HuH-7 (cell line): Measurements from ENCODE around the gene CFAP74.

Source experiments
- DNase-seq: peaks from one replicate; pipeline ENCODE4 v3.0.0; 2011; ENCODE audit warnings: low spot score

CFAP74 gene

DNA sequence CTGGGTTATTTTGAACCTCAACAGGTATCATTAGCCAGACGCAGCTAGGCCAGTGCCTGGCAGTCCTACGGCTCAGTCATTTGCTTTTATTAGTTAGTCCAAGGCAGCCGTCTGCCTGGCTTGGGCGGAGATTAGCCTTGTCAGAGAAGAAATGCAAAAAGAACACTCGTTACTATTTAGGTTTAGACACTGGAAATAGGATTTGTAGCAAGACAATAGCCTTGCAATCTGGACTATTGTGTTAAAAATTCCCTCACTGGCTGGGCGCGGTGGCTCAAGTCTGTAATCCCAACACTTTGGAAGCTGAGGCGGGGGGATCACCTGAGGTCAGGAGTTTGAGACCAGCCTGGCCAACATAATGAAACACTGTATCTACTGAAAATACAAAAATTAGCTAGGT lies 35.7 kb upstream of the CFAP74 start:
- DNase-seq: no peak

DNA sequence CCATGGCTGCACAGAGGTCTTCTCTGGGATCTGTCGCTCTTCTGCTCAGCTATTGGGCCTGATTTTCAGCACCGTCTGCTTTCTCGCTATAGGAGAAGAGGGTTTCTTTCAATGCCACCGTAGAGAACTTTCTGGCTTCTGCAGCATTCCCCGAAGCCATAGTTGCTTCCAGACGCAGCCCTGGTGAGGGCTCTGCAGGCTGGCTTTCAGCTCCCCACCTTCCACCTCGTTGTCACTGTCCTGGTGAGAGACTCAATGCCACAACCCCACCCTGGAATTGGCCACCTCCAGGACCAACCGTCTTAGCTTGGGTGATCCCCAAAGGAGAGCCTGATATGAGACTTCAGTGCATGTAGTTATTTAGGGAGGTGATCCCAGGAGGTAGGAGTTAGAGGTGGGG lies 34.6 kb upstream of the CFAP74 start:
- DNase-seq: no peak

DNA sequence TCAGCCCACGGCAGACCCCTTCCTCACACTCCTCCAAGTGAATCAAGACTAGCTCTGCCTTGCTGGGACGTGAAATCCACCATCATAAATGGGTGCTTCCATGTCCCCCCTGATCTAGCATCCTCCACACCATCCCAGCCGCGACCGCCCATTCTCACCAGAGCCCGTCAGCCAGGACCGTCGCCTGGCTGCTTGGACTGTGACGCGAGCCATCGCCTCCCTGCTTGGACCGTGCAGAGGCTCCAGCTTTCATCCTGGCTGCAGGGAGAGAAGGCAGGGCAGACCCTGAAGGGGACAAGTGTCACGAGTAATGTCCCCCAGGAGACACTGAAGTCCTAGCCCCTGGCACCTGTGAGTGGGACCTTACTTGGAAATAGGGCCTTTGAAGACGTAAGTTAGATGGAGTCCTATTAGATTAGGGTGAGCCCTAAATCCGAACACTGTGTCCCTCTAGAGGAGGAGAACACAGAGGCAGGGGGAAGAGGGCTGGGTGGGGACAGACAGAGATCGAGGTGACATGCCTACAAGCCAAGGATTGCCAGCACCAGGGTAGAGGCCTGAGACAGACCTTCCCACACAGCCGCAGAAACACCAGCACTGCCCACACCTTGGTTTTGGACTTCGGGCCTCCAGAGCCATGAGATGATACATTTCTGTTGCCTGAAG lies 33.9 kb upstream of the CFAP74 start:
- DNase-seq: no peak

DNA sequence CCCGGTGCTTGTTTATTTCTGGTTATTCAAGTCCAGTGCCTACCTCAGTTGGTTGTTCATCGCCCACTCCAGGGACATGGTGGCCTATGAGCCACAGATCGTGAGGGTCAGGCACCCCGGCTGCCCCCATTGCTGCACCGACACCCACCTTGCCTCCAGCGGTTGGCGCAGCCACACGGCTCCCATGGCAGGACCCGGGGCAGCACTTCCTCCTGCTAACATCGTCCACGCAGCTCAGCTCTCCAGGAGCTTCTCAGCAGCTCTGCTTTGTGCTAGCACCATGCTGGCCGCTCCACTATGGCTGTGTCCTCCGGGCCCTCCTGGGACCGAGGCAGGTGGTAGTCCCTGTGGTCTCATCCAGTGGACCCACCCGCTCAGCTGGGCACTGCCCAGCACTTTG lies 32.7 kb upstream of the CFAP74 start:
- no peak for DNase-seq

DNA sequence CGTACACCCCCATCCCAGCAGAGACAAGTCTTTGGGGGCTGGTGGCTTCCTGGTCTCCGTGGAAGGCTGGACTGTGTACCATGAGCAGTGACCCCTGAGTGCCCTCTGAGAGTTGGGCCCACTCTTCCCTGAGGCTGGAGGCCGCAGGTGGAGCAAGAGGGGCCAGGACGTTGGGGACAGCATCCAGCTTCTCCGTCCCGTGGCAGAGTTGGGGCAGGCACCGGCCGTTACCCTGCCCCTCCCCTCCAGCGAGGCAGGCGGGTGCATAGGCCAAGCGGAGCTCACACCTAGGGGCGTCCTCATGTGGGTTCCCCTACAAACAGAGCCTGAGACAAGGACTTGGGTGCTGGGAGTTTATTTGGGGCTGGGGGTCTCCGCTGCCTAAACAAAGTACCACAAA lies 29.6 kb upstream of the CFAP74 start:
- DNase-seq: no peak

DNA sequence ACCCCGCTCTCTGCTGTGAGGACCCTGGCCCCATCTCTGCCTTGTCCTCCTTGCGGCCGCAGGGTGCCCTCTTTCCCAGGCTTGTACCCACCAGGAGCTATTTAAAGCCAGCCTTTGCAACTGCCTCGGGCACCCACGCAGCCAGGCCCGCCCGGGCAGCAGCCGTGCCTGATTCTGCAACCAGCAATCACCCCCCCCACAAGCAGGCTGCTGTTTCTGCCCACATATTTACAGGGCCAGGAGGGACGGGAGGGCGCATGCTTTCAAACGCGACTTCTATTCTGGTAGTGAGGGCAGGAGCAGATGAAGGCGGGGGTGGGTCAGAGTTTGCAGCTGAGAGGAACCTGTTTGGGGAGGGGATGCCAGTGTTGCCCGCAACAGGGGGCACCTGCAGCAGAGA lies 29.2 kb upstream of the CFAP74 start:
- no peak for DNase-seq

DNA sequence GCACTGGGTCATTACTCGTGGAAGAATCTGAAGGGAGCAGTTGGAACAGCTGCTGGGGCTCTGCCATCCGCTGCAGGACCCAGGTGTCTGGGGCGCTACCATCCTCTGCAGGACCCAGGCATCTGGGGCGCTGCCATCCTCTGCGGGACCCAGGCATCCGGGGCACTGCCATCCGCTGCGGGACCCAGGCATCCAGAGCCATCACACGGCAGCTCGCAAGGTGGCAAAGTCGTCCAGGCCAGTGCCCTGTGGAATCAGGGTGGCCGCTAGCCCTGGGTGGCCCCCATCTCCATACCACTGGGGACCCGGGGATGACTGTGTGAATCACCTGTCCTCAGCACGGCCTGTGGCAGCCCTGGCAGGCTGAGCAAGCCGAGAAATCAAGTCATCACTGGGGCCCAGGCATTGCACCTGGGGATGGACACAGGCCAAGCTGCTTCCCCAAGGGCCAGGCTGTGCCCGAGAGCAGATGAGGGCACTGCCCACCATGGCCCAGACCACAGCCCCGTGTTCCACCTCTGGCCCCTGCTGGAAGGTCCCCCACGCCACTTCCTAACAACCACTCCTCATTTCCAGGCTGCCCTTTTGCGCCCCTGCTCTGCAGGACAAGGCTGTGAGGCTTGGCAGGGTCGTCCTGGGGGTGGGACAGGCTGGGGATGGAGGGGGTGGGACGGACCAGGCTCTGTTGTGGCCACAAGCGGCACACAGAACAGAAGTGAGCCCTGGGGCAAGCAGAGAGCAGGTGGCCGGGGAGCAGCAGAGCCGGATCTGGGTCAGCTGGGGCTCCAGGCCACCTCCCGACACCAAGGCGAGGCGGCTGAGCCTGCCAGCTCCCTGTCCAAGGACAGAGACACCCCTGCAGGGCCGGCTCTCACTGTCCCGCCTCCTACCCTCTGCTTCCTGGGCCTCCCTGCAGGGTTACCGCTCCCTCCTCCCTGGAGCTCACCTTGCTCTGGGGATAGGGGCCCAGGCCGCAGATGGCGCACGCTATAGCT lies 28.3 kb upstream of the CFAP74 start:
- no peak for DNase-seq

DNA sequence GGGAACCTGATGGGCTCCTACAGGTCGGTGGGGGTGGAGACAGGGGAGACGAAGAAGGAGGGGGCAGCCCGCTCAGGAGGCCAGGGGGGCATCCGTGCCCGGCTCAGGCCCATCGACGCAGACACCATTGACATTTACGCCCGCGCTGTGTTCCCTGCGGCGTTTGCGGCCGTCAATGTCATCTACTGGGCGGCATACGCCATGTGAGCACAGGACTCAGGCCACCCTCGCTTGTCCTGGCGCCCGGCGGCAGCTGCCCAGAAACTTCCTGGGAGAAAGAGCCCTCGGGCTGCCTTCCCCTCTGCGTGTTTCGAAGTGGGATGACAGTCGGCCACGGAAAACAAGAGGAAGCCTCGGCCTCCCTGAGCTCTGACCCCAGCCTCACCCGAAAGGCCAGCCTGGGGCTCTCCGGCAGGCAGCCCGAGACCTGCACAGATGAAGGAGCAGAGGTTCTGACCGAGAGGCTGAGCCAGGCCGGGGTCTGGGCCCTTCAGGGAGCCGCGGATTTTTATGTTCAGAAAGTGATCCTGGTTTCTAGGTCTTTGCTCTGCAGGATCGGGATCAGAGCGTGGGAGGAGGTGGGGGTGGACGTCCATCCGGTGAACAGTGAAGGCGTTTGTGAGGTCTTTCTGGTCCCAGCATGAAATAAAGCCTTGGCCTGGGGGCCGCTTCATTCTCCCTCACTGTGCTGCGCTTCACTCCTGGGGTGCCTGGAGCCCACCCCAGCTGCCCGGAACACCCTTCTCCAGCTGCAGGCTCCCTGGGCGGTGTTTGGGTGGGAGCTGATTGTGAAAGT lies 26.7 kb upstream of the CFAP74 start:
- DNase-seq: no peak

DNA sequence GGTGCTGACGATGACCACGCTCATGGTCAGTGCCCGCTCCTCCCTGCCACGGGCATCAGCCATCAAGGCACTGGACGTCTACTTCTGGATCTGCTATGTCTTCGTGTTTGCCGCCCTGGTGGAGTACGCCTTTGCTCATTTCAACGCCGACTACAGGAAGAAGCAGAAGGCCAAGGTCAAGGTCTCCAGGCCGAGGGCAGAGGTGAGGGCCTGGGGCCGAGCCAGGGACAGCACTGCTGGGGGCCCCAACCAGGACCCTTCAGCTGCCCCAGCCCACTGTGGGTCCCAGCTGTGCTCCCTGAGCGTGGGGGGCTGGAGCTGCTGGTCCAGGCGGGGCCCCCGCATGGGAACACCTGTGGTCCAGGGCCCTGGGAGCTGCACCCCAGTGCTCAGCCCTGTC lies 26.0 kb upstream of the CFAP74 start:
- no peak for DNase-seq

DNA sequence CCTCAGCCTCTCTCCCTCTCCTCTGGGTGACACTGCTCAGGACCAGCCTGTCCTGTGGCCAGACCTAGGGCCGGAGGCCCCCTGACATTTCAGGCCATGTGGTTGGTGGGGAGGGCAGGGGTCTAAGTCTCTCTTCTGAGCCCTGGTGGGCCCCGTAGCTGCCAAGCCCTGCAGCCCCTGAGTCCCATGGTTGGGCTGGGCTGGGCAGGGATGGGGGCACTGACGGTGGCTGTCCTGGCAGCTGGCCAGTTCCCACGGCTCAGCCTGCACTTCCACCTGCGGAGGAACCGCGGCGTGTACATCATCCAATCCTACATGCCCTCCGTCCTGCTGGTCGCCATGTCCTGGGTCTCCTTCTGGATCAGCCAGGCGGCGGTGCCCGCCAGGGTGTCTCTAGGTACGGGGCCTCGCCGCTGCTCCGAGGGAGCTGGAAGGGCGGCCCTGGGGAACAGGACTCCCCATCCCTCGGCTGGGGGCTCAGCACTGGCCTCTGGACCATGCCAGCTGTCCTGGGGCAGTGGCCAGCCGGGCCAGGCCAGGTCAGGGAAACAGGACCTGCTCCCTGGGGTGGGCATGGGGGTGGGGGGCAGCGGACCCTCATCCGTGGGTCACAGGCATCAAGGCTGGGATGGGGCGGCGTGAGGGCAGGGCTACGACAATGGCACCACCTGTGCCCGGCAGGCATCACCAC lies 25.4 kb upstream of the CFAP74 start:
- DNase-seq: no peak

- no peak for DNase-seq
Measured at GRCh38 chr1:2027961-2028583, 24.5 kb upstream of the CFAP74 start.

GRCh38 chr1:2025491-2025981 lies 21.9 kb upstream of the CFAP74 start:
- no peak for DNase-seq

DNA sequence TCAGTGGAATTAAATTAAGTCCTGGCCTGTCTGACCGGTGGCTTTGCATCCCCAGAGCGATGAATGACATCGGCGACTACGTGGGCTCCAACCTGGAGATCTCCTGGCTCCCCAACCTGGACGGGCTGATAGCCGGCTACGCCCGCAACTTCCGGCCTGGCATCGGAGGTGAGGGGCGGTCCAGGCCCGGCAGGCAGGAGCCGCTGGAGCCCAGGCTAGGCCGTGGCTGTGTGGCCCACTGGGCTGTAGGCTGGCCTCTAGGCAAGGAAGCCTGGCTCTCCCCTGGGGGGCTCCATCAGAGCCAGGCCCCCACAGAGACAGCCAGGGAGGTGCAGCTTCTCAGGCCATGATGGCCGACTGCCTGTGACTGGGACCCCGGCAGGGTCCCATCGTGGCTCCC lies 21.3 kb upstream of the CFAP74 start:
- no peak for DNase-seq

- DNase-seq: no peak
Measured at GRCh38 chr1:2024451-2024850, 20.9 kb upstream of the CFAP74 start.

GRCh38 chr1:2023187-2023586 lies 19.6 kb upstream of the CFAP74 start:
- no peak for DNase-seq

DNA sequence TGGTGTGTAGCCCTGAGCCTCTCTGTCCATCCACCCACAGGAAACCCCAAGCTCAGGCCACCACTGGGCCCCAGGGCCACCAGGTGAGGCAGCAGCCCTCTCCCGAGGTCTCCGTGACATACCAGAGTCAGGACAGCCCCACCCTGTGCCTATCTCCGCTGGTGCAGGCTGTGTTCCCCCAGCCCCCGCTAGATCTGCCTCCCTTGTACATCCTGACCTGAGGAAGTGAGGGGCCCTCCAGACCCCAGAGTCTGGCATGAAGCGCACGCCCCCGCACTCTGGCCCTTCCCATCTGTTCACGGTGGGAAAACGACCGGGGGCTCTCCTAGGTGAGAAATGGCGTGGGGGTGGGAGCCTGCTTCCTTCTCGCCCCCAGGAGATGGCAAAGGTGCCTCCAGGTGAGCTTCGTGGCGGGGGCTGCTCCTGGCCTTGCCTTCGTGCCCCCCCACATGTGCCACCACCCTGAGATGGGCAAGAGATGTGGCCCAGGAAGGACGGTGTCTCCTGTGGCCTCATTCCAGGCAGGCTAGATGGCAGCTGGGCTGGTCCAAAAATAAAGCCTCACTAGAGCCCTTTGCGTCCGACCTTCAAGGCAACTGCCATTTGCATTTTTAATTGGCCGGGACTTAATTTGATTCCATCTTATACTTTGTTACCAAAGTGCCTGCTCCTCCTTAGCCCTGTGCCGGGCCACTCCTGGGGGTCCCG lies 18.6 kb upstream of the CFAP74 start:
- DNase-seq: no peak

DNA sequence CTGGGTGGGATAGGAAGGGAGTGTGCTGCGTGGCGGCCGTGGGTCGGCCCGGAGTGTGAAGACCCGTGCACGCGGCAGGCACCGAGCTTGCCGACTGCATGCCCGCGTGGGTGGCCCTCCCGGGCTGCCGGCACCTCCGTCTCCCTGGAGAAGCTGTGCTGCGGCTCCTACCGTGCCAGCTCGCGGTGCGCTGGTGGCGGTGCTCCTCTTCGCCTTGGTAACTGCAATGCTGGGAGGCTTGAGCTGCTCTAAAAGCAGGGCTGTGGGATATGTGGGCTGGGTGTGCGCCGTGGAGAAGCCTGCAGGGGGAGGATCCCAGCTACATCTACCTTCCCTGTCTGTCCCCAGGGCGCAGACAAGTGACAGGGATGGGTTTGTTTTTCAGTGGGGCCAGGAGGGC lies 18.0 kb upstream of the CFAP74 start:
- DNase-seq: no peak

DNA sequence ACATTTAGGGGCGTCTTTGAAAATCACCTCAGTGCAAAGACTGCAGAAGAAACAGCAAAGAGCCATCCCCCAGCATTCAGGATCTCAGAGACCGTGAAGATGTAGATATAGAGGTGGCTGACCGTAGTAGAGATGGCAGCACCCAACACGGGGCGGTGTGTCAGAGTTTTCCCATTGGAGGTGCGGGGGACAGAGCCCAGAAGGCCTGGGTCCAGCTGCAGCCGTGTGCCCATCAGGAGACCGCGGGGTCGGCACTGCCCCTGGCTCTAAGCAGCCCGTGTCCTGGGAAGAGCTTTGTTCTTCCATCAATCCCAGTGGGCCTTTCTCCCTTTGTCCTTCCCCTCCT lies 16.7 kb upstream of the CFAP74 start:
- no peak for DNase-seq

DNA sequence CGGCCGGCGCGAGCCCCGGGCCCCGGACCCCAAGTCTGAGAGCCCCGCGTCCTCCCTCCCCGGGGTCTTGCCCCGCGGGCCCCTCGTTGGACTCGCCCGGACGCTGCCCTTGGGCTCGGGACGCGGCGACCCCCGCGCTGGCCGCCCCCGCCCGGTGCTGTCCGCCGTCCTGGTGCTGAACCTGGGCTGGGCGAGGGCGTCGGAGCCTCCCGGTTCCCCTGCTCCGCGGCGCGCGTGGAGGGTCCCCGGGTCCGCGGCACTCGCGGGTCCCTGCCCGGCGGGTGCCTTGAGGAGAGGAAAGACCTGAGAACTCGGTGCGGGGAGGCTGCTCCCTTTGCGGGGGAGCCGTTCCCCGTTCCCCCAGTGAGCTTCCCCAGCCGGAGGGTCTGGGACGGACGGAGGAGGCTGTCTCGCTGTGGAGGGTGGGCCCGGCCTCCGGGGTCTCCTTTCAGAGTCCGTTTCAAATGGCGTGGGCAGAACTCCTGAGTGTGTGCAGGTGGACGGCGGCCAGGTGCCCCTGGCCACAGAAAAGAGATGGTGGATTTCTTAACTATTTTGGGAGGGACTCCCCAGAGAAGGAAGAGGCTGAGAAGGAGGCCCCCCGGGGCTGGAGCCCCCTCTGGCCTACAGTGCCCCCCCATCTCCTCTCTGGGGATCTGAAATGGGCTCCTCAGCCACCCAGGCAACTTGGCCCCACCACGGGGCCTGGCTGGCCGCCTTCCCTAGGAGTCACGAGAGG lies 16.2 kb upstream of the CFAP74 start:
- no peak for DNase-seq

DNA sequence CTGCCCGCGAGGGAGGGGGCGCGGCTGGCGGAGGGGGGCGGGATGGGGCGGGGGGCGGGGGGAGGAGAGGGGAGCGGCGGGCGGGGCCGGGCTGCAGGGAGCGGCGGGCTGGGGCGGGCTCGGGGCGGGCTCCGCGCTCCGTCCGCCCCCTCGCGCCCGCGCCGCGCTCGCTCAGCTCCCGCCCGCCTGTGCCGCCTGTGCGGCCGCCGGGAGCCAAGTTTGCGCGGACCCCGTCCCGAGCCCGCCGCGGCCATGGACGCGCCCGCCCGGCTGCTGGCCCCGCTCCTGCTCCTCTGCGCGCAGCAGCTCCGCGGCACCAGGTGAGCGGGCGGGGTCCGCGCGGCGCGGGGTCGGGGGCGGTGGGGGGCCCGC lies 15.6 kb upstream of the CFAP74 start, which contains the start of gene GABRD:
Gene GABRD, plus strand, starts transcription at position 174 of the 372 bp plus-strand sequence. Its CDS starts 79 bp downstream, at position 253.
- no peak for DNase-seq
